PC-3 (cell line): ENCODE measurements around the gene SCGB1A1. TPM values are rescaled to one million over a fixed set of nuclear protein-coding genes. Genes with fewer than 3 reads are reported as not detected.

Experiments used
- ATAC-seq: fragments of 200-7000 bp; cut with Tn5 transposase; 2 replicates; pipeline ENCODE4 v1.9.1; 2020; ENCODE audit warnings: mild to moderate bottlenecking, moderate library complexity
- BruUV-seq: library from RNA; stranded (reverse); fragments of 400-500 nt; replicated peaks from 2 replicates; lab custom pipeline; 2021; lab: Mats Ljungman, UMichigan
- CTCF ChIA-PET: fragments of 300-600 bp; sonication (Branson Sonifier 250); formaldehyde crosslinking; loops from one replicate; lab custom pipeline; 2022; ENCODE audit warnings: antibody characterized with exemption; lab: Charles Lee
- POLR2A ChIA-PET: fragments of 300-600 bp; sonication (Branson Sonifier 250); formaldehyde crosslinking; loops from one replicate; lab custom pipeline; 2022; ENCODE audit warnings: antibody characterized with exemption; ENCODE audit not compliant: unreplicated experiment; lab: Charles Lee
- DNase-seq: peaks from one replicate; pipeline ENCODE4 v3.0.0-alpha.2; 2015
- H2AFZ ChIP-seq: fragments of 300-600 bp; sonication (generic); 2 replicates; pipeline ENCODE4 v1.6.0; 2016; ENCODE audit warnings: antibody characterized with exemption, low read length
- H3F3A ChIP-seq: fragments of 300-600 bp; sonication (generic); one replicate; pipeline ENCODE4 v1.6.0; 2017; ENCODE audit warnings: antibody characterized with exemption, low read length, control low read depth, mild to moderate bottlenecking; ENCODE audit not compliant: unreplicated experiment
- H3K27ac ChIP-seq: fragments of 300-600 bp; sonication (generic); 2 replicates; pipeline ENCODE4 v1.5.1; 2016; ENCODE audit warnings: mild to moderate bottlenecking, low read length
- H3K27me3 ChIP-seq: fragments of 300-600 bp; sonication (generic); 2 replicates; pipeline ENCODE4 v1.6.1; 2016; ENCODE audit warnings: low read length, mixed read lengths
- H3K36me3 ChIP-seq: fragments of 300-600 bp; sonication (generic); 2 replicates; pipeline ENCODE4 v1.6.1; 2016; ENCODE audit warnings: low read depth, mixed run types, low read length, mixed read lengths
- H3K4me1 ChIP-seq: fragments of 300-600 bp; sonication (generic); 2 replicates; pipeline ENCODE4 v1.5.1; 2016; ENCODE audit warnings: low read length; ENCODE audit not compliant: insufficient read depth
- H3K4me2 ChIP-seq: fragments of 300-600 bp; sonication (generic); 2 replicates; pipeline ENCODE4 v1.6.0; 2016; ENCODE audit warnings: low read length
- H3K4me3 ChIP-seq: fragments of 300-600 bp; sonication (generic); 2 replicates; pipeline ENCODE4 v1.5.1; 2016; ENCODE audit warnings: mild to moderate bottlenecking, low read length, mixed read lengths
- H3K79me2 ChIP-seq: fragments of 300-600 bp; sonication (generic); 2 replicates; pipeline ENCODE4 v1.6.1; 2017; ENCODE audit warnings: low read length, mixed read lengths
- H3K9ac ChIP-seq: fragments of 300-600 bp; sonication (generic); 2 replicates; pipeline ENCODE4 v1.6.0; 2016; ENCODE audit warnings: mild to moderate bottlenecking, low read length
- H3K9me2 ChIP-seq: fragments of 300-600 bp; sonication (generic); replicated peaks from 2 replicates; pipeline ENCODE4 v1.6.1; 2016; ENCODE audit warnings: mixed run types, low read length, mixed read lengths
- H3K9me3 ChIP-seq: fragments of 300-600 bp; sonication (generic); 2 replicates; pipeline ENCODE4 v1.6.1; 2016; ENCODE audit warnings: low read length, mixed read lengths
- H4K20me1 ChIP-seq: fragments of 300-600 bp; sonication (generic); 2 replicates; pipeline ENCODE4 v1.6.1; 2016; ENCODE audit warnings: low read length, mixed read lengths
- CTCF ChIP-seq: fragments of 300-600 bp; sonication (generic); conservative IDR thresholded peaks from 2 replicates; pipeline ENCODE4 v1.5.1; 2017; ENCODE audit warnings: antibody characterized with exemption, low read depth, mild to moderate bottlenecking, low read length
- EZH2 ChIP-seq: fragments of 300-600 bp; sonication (generic); IDR thresholded peaks from one replicate; pipeline ENCODE4 v1.6.1; 2017; ENCODE audit warnings: antibody characterized with exemption, mild to moderate bottlenecking, low read length; ENCODE audit not compliant: unreplicated experiment
- EZH2phosphoT487 ChIP-seq: fragments of 300-600 bp; sonication (generic); IDR thresholded peaks from 2 replicates; pipeline ENCODE4 v1.6.1; 2018; ENCODE audit warnings: mild to moderate bottlenecking, antibody characterized with exemption, low read length, borderline replicate concordance
- intact Hi-C: fragments of 100-400 bp; cut with micrococcal nuclease; formaldehyde crosslinking; loops from 2 replicates; pipeline ENCODE4 v1.9.0; 2023
- total RNA-seq: library from RNA; depleted of rRNA; stranded (reverse); fragments of >200 nt; gene quantifications from 2 replicates; pipeline ENCODE4 v1.2.3, GENCODE V29; 2014

SCGB1A1 gene
- total RNA-seq, 1 experiment from 2014 or later: not detected

- no peak overlapping the region for H3K9ac ChIP-seq
- H3K4me2 ChIP-seq: no peak overlapping the region
- no peak for TF ChIP-seq CTCF
- no peak for TF ChIP-seq EZH2phosphoT487
- TF ChIP-seq EZH2: no peak
- no peaks in the 10 kb centered on the region for H3K27me3 ChIP-seq
- ChIA-PET POLR2A (no interaction called here), CTCF (no interaction called here)
- H2AFZ ChIP-seq: no peak overlapping the region
- no peak for ATAC-seq
- H3K4me1 ChIP-seq: peaks cover 17% of the 10 kb centered on the region
- DNase-seq: no peak
- BruUV-seq: no TSS peak
- no peaks in the 10 kb centered on the region for H3K79me2 ChIP-seq
- H3K36me3 ChIP-seq: no peaks in the 10 kb centered on the region
- no peaks in the 10 kb centered on the region for H4K20me1 ChIP-seq
- intact Hi-C loops: loop anchor here (10.0 kb wide), 1 partner anchor 304 kb away; no protein-coding TSS in a partner anchor
- no peaks in the 10 kb centered on the region for H3K9me2 ChIP-seq
- H3K9me3 ChIP-seq: no peaks in the 10 kb centered on the region
- no peaks in the 10 kb centered on the region for H3F3A ChIP-seq
- no peak overlapping the region for H3K27ac ChIP-seq
- no peak overlapping the region for H3K4me3 ChIP-seq
Measured at GRCh38 chr11:62390722-62391121, 28.1 kb upstream of the SCGB1A1 start.

GRCh38 chr11:62391642-62392425 is 27.0 kb upstream of the SCGB1A1 start:
- Histone ChIP-seq H4K20me1 (no peaks in the 10 kb centered on the region), H3K9me2 (no peaks in the 10 kb centered on the region), H3K79me2 (no peaks in the 10 kb centered on the region), H3K27me3 (no peaks in the 10 kb centered on the region), H3K4me2 (no peak overlapping the region), H3K36me3 (no peaks in the 10 kb centered on the region), H3K9me3 (no peaks in the 10 kb centered on the region), H2AFZ (no peak overlapping the region), H3F3A (no peaks in the 10 kb centered on the region), H3K4me1 (peaks cover 17% of the 10 kb centered on the region), H3K4me3 (no peak overlapping the region), H3K27ac (no peak overlapping the region), H3K9ac (no peak overlapping the region)
- TF ChIP-seq EZH2 (no peak), CTCF (no peak; the same call in 1 of the 2 replicates), EZH2phosphoT487 (no peak)
- DNase-seq (no peak), ATAC-seq (no peak)
- CTCF ChIA-PET: no interaction called here
- POLR2A ChIA-PET: no interaction called here
- intact Hi-C loops: loop anchor here (10.0 kb wide), 1 partner anchor 303 kb away; no protein-coding TSS in a partner anchor
- no TSS peak for BruUV-seq

DNA sequence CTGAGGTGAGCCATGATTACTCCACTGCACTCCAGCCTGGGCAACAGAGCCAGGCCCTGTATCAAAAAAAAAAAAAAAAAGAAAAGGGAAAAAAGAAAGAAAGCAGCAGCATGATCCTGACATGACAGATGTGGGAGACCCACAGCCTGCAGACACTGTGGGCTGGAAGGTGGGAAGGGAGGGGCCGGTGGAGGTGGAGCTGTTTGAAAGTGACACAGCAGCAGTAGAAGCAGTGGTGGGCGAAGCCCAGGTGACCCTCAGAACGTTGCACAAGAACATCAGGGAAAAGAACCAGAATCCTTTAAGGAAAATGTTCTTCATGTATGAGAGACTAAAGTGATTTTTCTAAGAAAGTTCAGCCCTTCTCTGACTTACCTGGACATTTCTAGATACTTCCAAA is 26.3 kb upstream of the SCGB1A1 start:
- Histone ChIP-seq H3K9ac (no peak overlapping the region), H3K4me1 (peaks cover 17% of the 10 kb centered on the region), H3K4me2 (no peak overlapping the region), H2AFZ (peak overlapping the region; percentile 33; the same call in 1 of the 2 replicates), H3K27me3 (no peaks in the 10 kb centered on the region), H4K20me1 (no peaks in the 10 kb centered on the region), H3K9me3 (no peaks in the 10 kb centered on the region), H3K4me3 (no peak overlapping the region), H3K79me2 (no peaks in the 10 kb centered on the region), H3F3A (no peaks in the 10 kb centered on the region), H3K27ac (peak overlapping the region; percentile 6; the same call in 1 of the 2 replicates), H3K36me3 (no peaks in the 10 kb centered on the region), H3K9me2 (no peaks in the 10 kb centered on the region)
- no peak for TF ChIP-seq EZH2
- no peak for TF ChIP-seq EZH2phosphoT487
- no peak for TF ChIP-seq CTCF
- intact Hi-C loops: loop anchor here (10.0 kb wide), 1 partner anchor 302 kb away; no protein-coding TSS in a partner anchor
- no TSS peak for BruUV-seq
- ChIA-PET POLR2A (no interaction called here), CTCF (interaction anchor here (1.1 kb wide), 1 partner anchor 52 kb away, joined by 3 read pairs; no protein-coding TSS in a partner anchor)
- no peak for ATAC-seq
- DNase-seq: no peak
